ENCODE data around the gene CNIH4. TPM values are rescaled to one million over a fixed set of nuclear protein-coding genes. Genes with fewer than 3 reads are reported as not detected.
A peak's percentile ranks its signal among the peaks of the same experiment; 100 is the strongest.

CNIH4 gene
- total and polyA plus RNA-seq, 10 of the 15 experiments (the other 5 are each of a cell fraction or from before 2014, with no cell fraction given): 23.2 to 173 (median 51.4) TPM

DNA sequence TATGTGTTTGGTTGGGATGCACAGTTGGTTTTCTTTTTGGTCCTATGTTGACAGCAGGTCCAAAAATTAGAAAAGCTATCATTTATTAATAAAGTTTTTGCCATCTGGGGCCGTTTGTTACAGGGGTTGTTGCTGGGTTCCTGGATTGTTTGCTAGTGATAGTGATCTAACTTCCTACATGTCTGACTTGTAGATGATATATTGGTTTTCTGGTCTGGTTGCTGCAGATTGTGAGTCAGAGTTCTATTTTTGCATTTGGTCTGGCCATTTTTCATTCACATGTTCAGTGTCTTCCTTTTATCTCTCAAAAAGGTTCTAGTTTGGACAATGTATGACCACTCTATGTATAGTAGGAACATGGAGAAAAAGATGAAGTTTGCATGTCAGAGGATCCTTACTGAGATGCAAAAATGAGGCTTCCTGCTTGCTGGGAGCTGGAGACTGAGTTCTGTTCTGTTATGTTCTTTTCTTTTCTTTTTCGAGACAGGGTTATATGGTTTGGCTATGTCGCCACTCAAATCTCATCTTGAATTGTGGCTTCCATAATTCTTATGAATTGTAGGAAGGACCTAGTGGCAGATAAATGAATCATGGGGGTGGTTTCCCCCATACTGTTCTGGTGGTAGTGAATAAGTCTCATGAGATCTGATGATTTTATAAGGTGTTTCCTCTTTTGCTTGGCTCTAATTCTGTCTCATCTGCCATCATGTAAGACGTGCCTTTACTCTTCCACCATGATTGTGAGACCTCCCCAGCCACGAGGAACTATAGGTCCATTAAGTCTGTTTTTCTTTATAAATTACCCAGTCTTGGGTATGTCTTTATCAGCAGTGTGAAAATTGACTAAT lies 22.5 kb upstream of the CNIH4 start:
- Histone ChIP-seq H3K79me2 (ENCODE audit: control insufficient read depth, insufficient read depth, low read length) (peaks cover 10% of the 10 kb centered on the region), H3K27ac (ENCODE audit: control insufficient read depth, insufficient read depth) (no peak overlapping the region), H3K4me2 (ENCODE audit: control insufficient read depth, insufficient read depth) (peak overlapping the region; percentile 64; the same call in 1 of the 2 replicates), H3K27me3 (replicated peaks in 1 of 2; ENCODE audit: control insufficient read depth in 2 of 2, insufficient read depth in 2 of 2, low read length in 1 of 2) (no peaks in the 10 kb centered on the region), H3K9ac (ENCODE audit: control insufficient read depth, insufficient read depth, low read length) (no peak overlapping the region), H4K20me1 (ENCODE audit: control insufficient read depth, insufficient read depth) (no peaks in the 10 kb centered on the region), H2AFZ (ENCODE audit: control insufficient read depth, low read depth, low read length) (peak overlapping the region; percentile 82), H3K36me3 (ENCODE audit: control insufficient read depth in 2 of 2, insufficient read depth in 2 of 2, low read length in 1 of 2) (no peaks in the 10 kb centered on the region), H3K4me1 (ENCODE audit: control insufficient read depth, insufficient read depth, low read length) (peaks cover 4% of the 10 kb centered on the region), H3K9me3 (replicated peaks; ENCODE audit: control insufficient read depth, insufficient read depth, low read length) (no peaks in the 10 kb centered on the region; the same call in 2 of the 3 replicates), H3K4me3 (no peak overlapping the region)
- intact Hi-C loops (cut with micrococcal nuclease; ENCODE audit: unreplicated experiment): loop anchor here (1.0 to 5.0 kb wide), 3 partner anchors 218 to 637 kb away; partner anchors contain the start of gene CAPN2
- SMC1A ChIA-PET (ENCODE audit: uncharacterized antibody, unreplicated experiment): interaction anchor here (0.6 to 4.4 kb wide), 28 partner anchors 17 to 640 kb away, joined by 3 to 60 read pairs (median 4); partner anchors contain the start of gene FBXO28
- RAD21 ChIA-PET (ENCODE audit: unreplicated experiment): interaction anchor here (0.7 to 3.4 kb wide), 20 partner anchors 14 to 636 kb away, joined by 3 to 50 read pairs (median 4); partner anchors contain the start of gene CNIH4
- FAIRE-seq (no peak), ATAC-seq (peak; percentile 44), DNase-seq (ENCODE audit: low read depth, low spot score) (peak; percentile 33)
- in situ Hi-C loops (cut with MboI): loop anchor here (10.0 to 25.0 kb wide), 3 partner anchors 522 to 1197 kb away; partner anchors contain the start of gene TLR5
- no TSS peak for BruUV-seq (replicated peaks)
- CTCF ChIA-PET: interaction anchor here (0.6 to 5.6 kb wide), 33 partner anchors 10 to 638 kb away, joined by 3 to 98 read pairs (median 4); no protein-coding TSS in a partner anchor
- POLR2A ChIA-PET: interaction anchor here (0.6 kb wide), 1 partner anchor 169 kb away, joined by 3 read pairs; no protein-coding TSS in a partner anchor
- 2% methylated on average over 5 of the region's 5 CpGs for WGBS (ENCODE audit: insufficient coverage, insufficient replicate concordance, low lambda C conversion rate, missing lambda C conversion rate)
- TF ChIP-seq TCF12 (IDR thresholded peaks at IDR 0.05; ENCODE audit: low read depth, low read length) (no peak), MXI1 (IDR thresholded peaks at IDR 0.05; ENCODE audit: low read depth, low read length) (no peak), ZNF384 (IDR thresholded peaks at IDR 0.05; ENCODE audit: borderline replicate concordance, low read depth, low read length) (no peak), PBX3 (IDR thresholded peaks at IDR 0.05; ENCODE audit: insufficient replicate concordance, low read depth, low read length) (peak; percentile 67), TAF1 (IDR thresholded peaks at IDR 0.05; ENCODE audit: borderline replicate concordance, low read depth, low read length) (no peak), POLR2AphosphoS5 (IDR thresholded peaks at IDR 0.05; ENCODE audit: low read length) (no peak), ZSCAN29 (IDR thresholded peaks at IDR 0.05) (no peak), SPI1 (IDR thresholded peaks at IDR 0.05; ENCODE audit: borderline replicate concordance, insufficient read depth, low read depth, low read length) (no peak), TCF3 (IDR thresholded peaks at IDR 0.05; ENCODE audit: borderline replicate concordance, insufficient read depth, low read depth, low read length) (no peak), FOXK2 (IDR thresholded peaks at IDR 0.05) (no peak), MEF2A (IDR thresholded peaks at IDR 0.05; ENCODE audit: insufficient read depth, low read depth, low read length) (peak; percentile 90), ZNF274 (IDR thresholded peaks at IDR 0.05; ENCODE audit: insufficient read depth, insufficient read length) (no peak), SIN3A (IDR thresholded peaks at IDR 0.05; ENCODE audit: low read depth, low read length) (no peak), ZNF24 (IDR thresholded peaks at IDR 0.05) (no peak)
- TF ChIP-seq, protein P1, sequence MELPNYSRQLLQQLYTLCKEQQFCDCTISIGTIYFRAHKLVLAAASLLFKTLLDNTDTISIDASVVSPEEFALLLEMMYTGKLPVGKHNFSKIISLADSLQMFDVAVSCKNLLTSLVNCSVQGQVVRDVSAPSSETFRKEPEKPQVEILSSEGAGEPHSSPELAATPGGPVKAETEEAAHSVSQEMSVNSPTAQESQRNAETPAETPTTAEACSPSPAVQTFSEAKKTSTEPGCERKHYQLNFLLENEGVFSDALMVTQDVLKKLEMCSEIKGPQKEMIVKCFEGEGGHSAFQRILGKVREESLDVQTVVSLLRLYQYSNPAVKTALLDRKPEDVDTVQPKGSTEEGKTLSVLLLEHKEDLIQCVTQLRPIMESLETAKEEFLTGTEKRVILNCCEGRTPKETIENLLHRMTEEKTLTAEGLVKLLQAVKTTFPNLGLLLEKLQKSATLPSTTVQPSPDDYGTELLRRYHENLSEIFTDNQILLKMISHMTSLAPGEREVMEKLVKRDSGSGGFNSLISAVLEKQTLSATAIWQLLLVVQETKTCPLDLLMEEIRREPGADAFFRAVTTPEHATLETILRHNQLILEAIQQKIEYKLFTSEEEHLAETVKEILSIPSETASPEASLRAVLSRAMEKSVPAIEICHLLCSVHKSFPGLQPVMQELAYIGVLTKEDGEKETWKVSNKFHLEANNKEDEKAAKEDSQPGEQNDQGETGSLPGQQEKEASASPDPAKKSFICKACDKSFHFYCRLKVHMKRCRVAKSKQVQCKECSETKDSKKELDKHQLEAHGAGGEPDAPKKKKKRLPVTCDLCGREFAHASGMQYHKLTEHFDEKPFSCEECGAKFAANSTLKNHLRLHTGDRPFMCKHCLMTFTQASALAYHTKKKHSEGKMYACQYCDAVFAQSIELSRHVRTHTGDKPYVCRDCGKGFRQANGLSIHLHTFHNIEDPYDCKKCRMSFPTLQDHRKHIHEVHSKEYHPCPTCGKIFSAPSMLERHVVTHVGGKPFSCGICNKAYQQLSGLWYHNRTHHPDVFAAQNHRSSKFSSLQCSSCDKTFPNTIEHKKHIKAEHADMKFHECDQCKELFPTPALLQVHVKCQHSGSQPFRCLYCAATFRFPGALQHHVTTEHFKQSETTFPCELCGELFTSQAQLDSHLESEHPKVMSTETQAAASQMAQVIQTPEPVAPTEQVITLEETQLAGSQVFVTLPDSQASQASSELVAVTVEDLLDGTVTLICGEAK (IDR thresholded peaks at IDR 0.05; ENCODE audit: borderline replicate concordance): peak; percentile 84
- TF ChIP-seq, protein P2, sequence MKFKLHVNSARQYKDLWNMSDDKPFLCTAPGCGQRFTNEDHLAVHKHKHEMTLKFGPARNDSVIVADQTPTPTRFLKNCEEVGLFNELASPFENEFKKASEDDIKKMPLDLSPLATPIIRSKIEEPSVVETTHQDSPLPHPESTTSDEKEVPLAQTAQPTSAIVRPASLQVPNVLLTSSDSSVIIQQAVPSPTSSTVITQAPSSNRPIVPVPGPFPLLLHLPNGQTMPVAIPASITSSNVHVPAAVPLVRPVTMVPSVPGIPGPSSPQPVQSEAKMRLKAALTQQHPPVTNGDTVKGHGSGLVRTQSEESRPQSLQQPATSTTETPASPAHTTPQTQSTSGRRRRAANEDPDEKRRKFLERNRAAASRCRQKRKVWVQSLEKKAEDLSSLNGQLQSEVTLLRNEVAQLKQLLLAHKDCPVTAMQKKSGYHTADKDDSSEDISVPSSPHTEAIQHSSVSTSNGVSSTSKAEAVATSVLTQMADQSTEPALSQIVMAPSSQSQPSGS (IDR thresholded peaks at IDR 0.05; ENCODE audit: low read length): no peak
